SJCRH30 (cell line): ENCODE data around the gene COMT. TPM values are rescaled to one million over a fixed set of nuclear protein-coding genes. Genes with fewer than 3 reads are reported as not detected.

Source experiments
- DNase-seq, 2 experiments: peaks; one replicate each; pipeline ENCODE4 v3.0.0-alpha.2; 2015 to 2020
- H3K27ac ChIP-seq: fragments of 250-450 bp; sonication (Bioruptor Pico); 2 replicates; pipeline ENCODE4 v1.5.1; 2020; ENCODE audit warnings: mild to moderate bottlenecking, moderate library complexity
- H3K27me3 ChIP-seq: fragments of 250-450 bp; sonication (Bioruptor Pico); 2 replicates; pipeline ENCODE4 v1.5.1; 2020; ENCODE audit warnings: mild to moderate bottlenecking, moderate library complexity
- H3K36me3 ChIP-seq: fragments of 250-450 bp; sonication (Bioruptor Pico); 2 replicates; pipeline ENCODE4 v1.5.1; 2020; ENCODE audit warnings: mild to moderate bottlenecking, moderate library complexity
- H3K4me1 ChIP-seq: fragments of 250-450 bp; sonication (Bioruptor Pico); 2 replicates; pipeline ENCODE4 v1.5.1; 2020; ENCODE audit warnings: mild to moderate bottlenecking, moderate library complexity
- H3K4me3 ChIP-seq: fragments of 250-450 bp; sonication (Bioruptor Pico); 2 replicates; pipeline ENCODE4 v1.5.1; 2020; ENCODE audit warnings: mild to moderate bottlenecking, moderate library complexity
- H3K9me3 ChIP-seq: fragments of 250-450 bp; sonication (Bioruptor Pico); replicated peaks from 2 replicates; pipeline ENCODE4 v1.5.1; 2020; ENCODE audit warnings: mild to moderate bottlenecking, moderate library complexity
- total RNA-seq: library from RNA; depleted of rRNA; stranded (reverse); fragments of >200 nt; shearing (Covaris generic); gene quantifications from 2 replicates; pipeline ENCODE4 v1.2.3, GENCODE V29; 2014; rRNA removed

COMT gene
- total RNA-seq, 1 experiment from 2014 or later: 69.2 TPM

- H3K36me3 ChIP-seq: no peaks in the 10 kb centered on the region
- H3K4me3 ChIP-seq: no peak overlapping the region
- peaks cover 3% of the 10 kb centered on the region; the same call in 1 of the 2 replicates for H3K4me1 ChIP-seq
- H3K27ac ChIP-seq: no peak overlapping the region
- no peak for DNase-seq
- H3K27me3 ChIP-seq: peaks cover 6% of the 10 kb centered on the region; the same call in 1 of the 2 replicates
- H3K9me3 ChIP-seq: no peaks in the 10 kb centered on the region
These were observed 71.3 kb downstream of the COMT start for GRCh38 chr22:20012741-20013331.

GRCh38 chr22:20013382-20013871, 71.9 kb downstream of the COMT start:
- Histone ChIP-seq H3K27me3 (peaks cover 6% of the 10 kb centered on the region; the same call in 1 of the 2 replicates), H3K27ac (no peak overlapping the region), H3K9me3 (no peaks in the 10 kb centered on the region), H3K36me3 (no peaks in the 10 kb centered on the region), H3K4me3 (no peak overlapping the region), H3K4me1 (peaks cover 3% of the 10 kb centered on the region; the same call in 1 of the 2 replicates)
- peak; percentile 81 to 84 for DNase-seq

- Histone ChIP-seq H3K4me1 (peaks cover 3% of the 10 kb centered on the region; the same call in 1 of the 2 replicates), H3K27ac (no peak overlapping the region), H3K36me3 (no peaks in the 10 kb centered on the region), H3K4me3 (no peak overlapping the region), H3K9me3 (no peaks in the 10 kb centered on the region), H3K27me3 (peaks cover 6% of the 10 kb centered on the region; the same call in 1 of the 2 replicates)
- no peak for DNase-seq
These were observed 73.1 kb downstream of the COMT start for GRCh38 chr22:20014526-20015186.

GRCh38 chr22:20015187-20015625, 73.6 kb downstream of the COMT start:
- peaks cover 6% of the 10 kb centered on the region; the same call in 1 of the 2 replicates for H3K27me3 ChIP-seq

GRCh38 chr22:20015971-20016733, 74.6 kb downstream of the COMT start:
- H3K9me3 ChIP-seq: no peaks in the 10 kb centered on the region
- peaks cover 6% of the 10 kb centered on the region; the same call in 1 of the 2 replicates for H3K27me3 ChIP-seq
- no peaks in the 10 kb centered on the region; the same call in 1 of the 2 replicates for H3K4me1 ChIP-seq
- H3K27ac ChIP-seq: no peak overlapping the region
- no peaks in the 10 kb centered on the region for H3K36me3 ChIP-seq
- H3K4me3 ChIP-seq: peak overlapping the region; percentile 64
- peak in 1 of 2 experiments; percentile 34 for DNase-seq

More at GRCh38 chr22:20015187-20015625, 73.6 kb downstream of the COMT start:
- Histone ChIP-seq H3K36me3 (no peaks in the 10 kb centered on the region), H3K27ac (no peak overlapping the region), H3K4me3 (no peak overlapping the region), H3K4me1 (peaks cover 3% of the 10 kb centered on the region; the same call in 1 of the 2 replicates), H3K9me3 (no peaks in the 10 kb centered on the region)
- no peak for DNase-seq

GRCh38 chr22:20016734-20017621, 75.4 kb downstream of the COMT start, which contains the start of gene ARVCF:
Gene ARVCF, minus strand, starts transcription at chr22:20016823. Its CDS starts 26,029 bp downstream, at chr22:19990794.
- DNase-seq: peak; percentile 82 to 85
- no peaks in the 10 kb centered on the region for H3K36me3 ChIP-seq
- no peaks in the 10 kb centered on the region for H3K9me3 ChIP-seq
- H3K4me1 ChIP-seq: peaks cover 3% of the 10 kb centered on the region; the same call in 1 of the 2 replicates
- peak within 1 kb of the TSS; percentile 64 for H3K4me3 ChIP-seq
- H3K27me3 ChIP-seq: peaks cover 6% of the 10 kb centered on the region; the same call in 1 of the 2 replicates
- no peak within 1 kb of the TSS for H3K27ac ChIP-seq

- Histone ChIP-seq H3K9me3 (no peaks in the 10 kb centered on the region), H3K36me3 (no peaks in the 10 kb centered on the region), H3K4me1 (peaks cover 4% of the 10 kb centered on the region; the same call in 1 of the 2 replicates), H3K27ac (no peak overlapping the region), H3K27me3 (peaks cover 6% of the 10 kb centered on the region; the same call in 1 of the 2 replicates), H3K4me3 (no peak overlapping the region)
- no peak for DNase-seq
These were observed 76.0 kb downstream of the COMT start for GRCh38 chr22:20017622-20017958.

- DNase-seq: no peak
- Histone ChIP-seq H3K27ac (no peak overlapping the region), H3K4me3 (no peak overlapping the region), H3K36me3 (no peaks in the 10 kb centered on the region), H3K9me3 (no peaks in the 10 kb centered on the region), H3K4me1 (peaks cover 4% of the 10 kb centered on the region; the same call in 1 of the 2 replicates), H3K27me3 (peaks cover 6% of the 10 kb centered on the region; the same call in 1 of the 2 replicates)
These were observed 76.4 kb downstream of the COMT start for GRCh38 chr22:20018001-20018400.

Other genes starting within 250 kb of the COMT start
- 11.2 and 11.9 TPM in 2 replicates for gene SEPTIN5, start 227.3 kb upstream of the COMT start, total RNA-seq
- gene GP1BB, start 218.2 kb upstream of the COMT start, total RNA-seq: 2.5 and 4.4 TPM in 2 replicates
- 11.8 and 11.9 TPM in 2 replicates for gene TBX1, start 181.0 kb upstream of the COMT start, total RNA-seq
- 12.3 and 12.6 TPM in 2 replicates for gene GNB1L, start 86.9 kb upstream of the COMT start, total RNA-seq
- gene RTL10, start 86.9 kb upstream of the COMT start, total RNA-seq: 16.2 and 19.1 TPM in 2 replicates
- gene TXNRD2, start within 50 bp of the COMT start, total RNA-seq: 17.0 and 17.2 TPM in 2 replicates
- 4.2 and 9.0 TPM in 2 replicates for gene ARVCF, start 75.1 kb downstream of the COMT start, total RNA-seq
- 8.1 and 9.4 TPM in 2 replicates for gene TANGO2, start 79.3 kb downstream of the COMT start, total RNA-seq
- 30.0 and 39.3 TPM in 2 replicates for gene DGCR8, start 138.5 kb downstream of the COMT start, total RNA-seq
- gene RANBP1, start 174.3 kb downstream of the COMT start, total RNA-seq: 624 and 627 TPM in 2 replicates
- gene TRMT2A, start 175.5 kb downstream of the COMT start, total RNA-seq: 23.6 and 28.3 TPM in 2 replicates
- gene ZDHHC8, start 190.0 kb downstream of the COMT start, total RNA-seq: 13.6 and 16.4 TPM in 2 replicates
- not detected in 2 replicates for gene CCDC188, start 209.3 kb downstream of the COMT start, total RNA-seq